GM23338 (cell line): ENCODE results near the gene ILDR2. TPM values are rescaled to one million over a fixed set of nuclear protein-coding genes. Genes with fewer than 3 reads are reported as not detected.

Experiments
- ATAC-seq: fragments of 200-7000 bp; cut with Tn5 transposase; 3 replicates; pipeline ENCODE4 v1.9.1; 2020
- DNase-seq: peaks from one replicate; pipeline ENCODE4 v3.0.0-alpha.2; 2015; ENCODE audit warnings: low spot score
- H2AFZ ChIP-seq: fragments of 200-600 bp; sonication (generic); 2 replicates; pipeline ENCODE4 v1.8.0; 2016; ENCODE audit warnings: antibody characterized with exemption, mild to moderate bottlenecking, moderate library complexity
- H3F3A ChIP-seq: fragments of 200-600 bp; sonication (generic); replicated peaks from 2 replicates; pipeline ENCODE4 v1.8.0; 2017; ENCODE audit warnings: antibody characterized with exemption, mixed run types, low read depth
- H3K27ac ChIP-seq: fragments of 200-600 bp; sonication (generic); 2 replicates; pipeline ENCODE4 v1.6.1; 2016; ENCODE audit warnings: low read depth
- H3K27me3 ChIP-seq: fragments of 200-600 bp; sonication (generic); 2 replicates; pipeline ENCODE4 v1.8.0; 2016; ENCODE audit warnings: mild to moderate bottlenecking, mixed run types, moderate library complexity; ENCODE audit not compliant: insufficient read depth
- H3K36me3 ChIP-seq: fragments of 200-600 bp; sonication (generic); 2 replicates; pipeline ENCODE4 v1.8.0; 2016; ENCODE audit warnings: mild to moderate bottlenecking; ENCODE audit not compliant: insufficient read depth
- H3K4me1 ChIP-seq: fragments of 200-600 bp; sonication (generic); 2 replicates; pipeline ENCODE4 v1.8.0; 2016; ENCODE audit warnings: mild to moderate bottlenecking, moderate library complexity; ENCODE audit not compliant: insufficient read depth
- H3K4me2 ChIP-seq: fragments of 200-600 bp; sonication (generic); 2 replicates; pipeline ENCODE4 v1.7.1; 2017; ENCODE audit warnings: mixed run types
- H3K4me3 ChIP-seq: fragments of 200-600 bp; sonication (generic); 2 replicates; pipeline ENCODE4 v1.6.1; 2016; ENCODE audit warnings: mixed run types
- H3K79me2 ChIP-seq: fragments of 200-600 bp; sonication (generic); replicated peaks from 2 replicates; pipeline ENCODE4 v1.8.0; 2017; ENCODE audit warnings: mild to moderate bottlenecking; ENCODE audit not compliant: insufficient read depth
- H3K9me2 ChIP-seq: fragments of 200-600 bp; sonication (generic); 2 replicates; pipeline ENCODE4 v1.8.0; 2017; ENCODE audit not compliant: insufficient read depth
- H4K20me1 ChIP-seq: fragments of 200-600 bp; sonication (generic); replicated peaks from 2 replicates; pipeline ENCODE4 v1.8.0; 2017; ENCODE audit warnings: mild to moderate bottlenecking; ENCODE audit not compliant: insufficient read depth
- H3K27ac Mint-ChIP-seq: 2 replicates; pipeline ENCODE4 v1.8.0; 2020; ENCODE audit warnings: inconsistent platforms, mild to moderate bottlenecking, moderate library complexity, mixed read lengths
- H3K27me3 Mint-ChIP-seq: 3 replicates; pipeline ENCODE4 v1.8.0; 2022; ENCODE audit warnings: low read depth, mild to moderate bottlenecking, moderate library complexity, mixed read lengths, inconsistent platforms; ENCODE audit not compliant: insufficient read depth, poor library complexity
- H3K36me3 Mint-ChIP-seq: 3 replicates; pipeline ENCODE4 v1.8.0; 2021; ENCODE audit warnings: low read depth, mild to moderate bottlenecking, inconsistent platforms, moderate library complexity, mixed read lengths
- H3K4me1 Mint-ChIP-seq: 3 replicates; pipeline ENCODE4 v1.8.0; 2020; ENCODE audit warnings: mild to moderate bottlenecking, inconsistent platforms, mixed read lengths
- H3K4me3 Mint-ChIP-seq: 3 replicates; pipeline ENCODE4 v1.8.0; 2021; ENCODE audit warnings: moderate library complexity, mild to moderate bottlenecking, inconsistent platforms, mixed read lengths
- H3K9me3 Mint-ChIP-seq: 3 replicates; pipeline ENCODE4 v1.8.0; 2020; ENCODE audit warnings: moderate library complexity, mild to moderate bottlenecking, inconsistent platforms, mixed read lengths
- EZH2 ChIP-seq: fragments of 200-600 bp; sonication (generic); IDR thresholded peaks from one replicate; pipeline ENCODE4 v1.8.0; 2017; ENCODE audit warnings: antibody characterized with exemption, mild to moderate bottlenecking, low read depth; ENCODE audit not compliant: unreplicated experiment
- JUNB ChIP-seq: IDR thresholded peaks from one replicate; pipeline ENCODE4 v1.6.1; 2016; ENCODE audit warnings: antibody characterized with exemption; ENCODE audit not compliant: unreplicated experiment
- NANOG ChIP-seq: IDR thresholded peaks from 2 replicates; pipeline ENCODE4 v1.6.1; 2016; ENCODE audit warnings: antibody characterized with exemption, borderline replicate concordance
- POLR2AphosphoS5 ChIP-seq: IDR thresholded peaks from 2 replicates; pipeline ENCODE4 v1.6.1; 2016; ENCODE audit warnings: antibody characterized with exemption, low read depth
- ZNF331 ChIP-seq: fragments of 250-450 bp; sonication (Bioruptor Pico); IDR thresholded peaks from 2 replicates; pipeline ENCODE4 v1.5.0; 2020; ENCODE audit warnings: low read depth, mild to moderate bottlenecking, moderate library complexity
- polyA plus RNA-seq: library from polyadenylated mRNA; unstranded; fragments of >200 nt; fragmentation: Nextera tagmentation; extraction: Ambion mirVana; gene quantifications from 2 replicates; pipeline ENCODE4 v1.2.1, GENCODE V29; 2016
- total RNA-seq: library from RNA; depleted of rRNA; stranded (reverse); fragments of >200 nt; shearing (Covaris generic); gene quantifications from 2 replicates; pipeline ENCODE4 v1.2.3, GENCODE V29; 2014
- TF ChIP-seq, protein P1 (sequence below), 2 experiments: fragments of 200-600 bp in 1 of 2; sonication (generic) in 1 of 2; conservative IDR thresholded peaks; 2 replicates each; pipeline versions ENCODE4 v1.5.1 to v1.6.1; 2016 to 2017; ENCODE audit warnings: antibody characterized with exemption in 2 of 2, low read depth in 2 of 2, mild to moderate bottlenecking in 2 of 2, moderate library complexity in 1 of 2
- TF ChIP-seq, protein P2 (sequence below): IDR thresholded peaks from 2 replicates; pipeline ENCODE4 v1.6.1; 2016; ENCODE audit warnings: antibody characterized with exemption
- TF ChIP-seq, protein P3 (sequence below): fragments of 250-450 bp; sonication (Bioruptor Pico); IDR thresholded peaks from 2 replicates; pipeline ENCODE4 v1.5.0; 2020; ENCODE audit warnings: mild to moderate bottlenecking, moderate library complexity

The ILDR2 gene
- total and polyA plus RNA-seq, 2 experiments from 2014 or later = 0.27 to 2.4 TPM

DNA sequence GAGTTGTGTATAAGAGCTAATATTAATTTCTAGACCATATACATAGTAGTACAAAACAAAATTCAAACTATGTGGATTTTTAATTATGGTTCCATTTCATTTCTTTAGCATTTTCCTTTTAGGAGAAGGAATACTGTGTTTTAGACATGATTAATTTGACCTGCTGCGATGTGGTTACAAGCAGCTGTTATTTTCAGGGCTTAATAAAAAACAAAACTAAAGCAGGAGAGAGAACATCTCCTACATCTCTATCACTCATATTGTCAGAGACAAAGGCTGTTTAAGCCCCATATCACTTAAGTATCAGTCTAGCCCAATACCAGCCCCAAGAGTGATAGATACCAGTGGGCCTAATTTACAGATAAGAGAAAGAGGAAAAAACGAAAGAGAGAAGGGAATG, 47.6 kb downstream of the ILDR2 start (continued):
- TF ChIP-seq, protein P1, sequence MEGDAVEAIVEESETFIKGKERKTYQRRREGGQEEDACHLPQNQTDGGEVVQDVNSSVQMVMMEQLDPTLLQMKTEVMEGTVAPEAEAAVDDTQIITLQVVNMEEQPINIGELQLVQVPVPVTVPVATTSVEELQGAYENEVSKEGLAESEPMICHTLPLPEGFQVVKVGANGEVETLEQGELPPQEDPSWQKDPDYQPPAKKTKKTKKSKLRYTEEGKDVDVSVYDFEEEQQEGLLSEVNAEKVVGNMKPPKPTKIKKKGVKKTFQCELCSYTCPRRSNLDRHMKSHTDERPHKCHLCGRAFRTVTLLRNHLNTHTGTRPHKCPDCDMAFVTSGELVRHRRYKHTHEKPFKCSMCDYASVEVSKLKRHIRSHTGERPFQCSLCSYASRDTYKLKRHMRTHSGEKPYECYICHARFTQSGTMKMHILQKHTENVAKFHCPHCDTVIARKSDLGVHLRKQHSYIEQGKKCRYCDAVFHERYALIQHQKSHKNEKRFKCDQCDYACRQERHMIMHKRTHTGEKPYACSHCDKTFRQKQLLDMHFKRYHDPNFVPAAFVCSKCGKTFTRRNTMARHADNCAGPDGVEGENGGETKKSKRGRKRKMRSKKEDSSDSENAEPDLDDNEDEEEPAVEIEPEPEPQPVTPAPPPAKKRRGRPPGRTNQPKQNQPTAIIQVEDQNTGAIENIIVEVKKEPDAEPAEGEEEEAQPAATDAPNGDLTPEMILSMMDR (conservative IDR thresholded peaks at IDR 0.05; ENCODE audit: low read depth in 2 of 2) = no peak
- TF ChIP-seq POLR2AphosphoS5 (no peak), EZH2 (no peak), JUNB (no peak), NANOG (no peak), ZNF331 (no peak)
- TF ChIP-seq, protein P2, sequence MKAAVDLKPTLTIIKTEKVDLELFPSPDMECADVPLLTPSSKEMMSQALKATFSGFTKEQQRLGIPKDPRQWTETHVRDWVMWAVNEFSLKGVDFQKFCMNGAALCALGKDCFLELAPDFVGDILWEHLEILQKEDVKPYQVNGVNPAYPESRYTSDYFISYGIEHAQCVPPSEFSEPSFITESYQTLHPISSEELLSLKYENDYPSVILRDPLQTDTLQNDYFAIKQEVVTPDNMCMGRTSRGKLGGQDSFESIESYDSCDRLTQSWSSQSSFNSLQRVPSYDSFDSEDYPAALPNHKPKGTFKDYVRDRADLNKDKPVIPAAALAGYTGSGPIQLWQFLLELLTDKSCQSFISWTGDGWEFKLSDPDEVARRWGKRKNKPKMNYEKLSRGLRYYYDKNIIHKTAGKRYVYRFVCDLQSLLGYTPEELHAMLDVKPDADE = no peak

DNA sequence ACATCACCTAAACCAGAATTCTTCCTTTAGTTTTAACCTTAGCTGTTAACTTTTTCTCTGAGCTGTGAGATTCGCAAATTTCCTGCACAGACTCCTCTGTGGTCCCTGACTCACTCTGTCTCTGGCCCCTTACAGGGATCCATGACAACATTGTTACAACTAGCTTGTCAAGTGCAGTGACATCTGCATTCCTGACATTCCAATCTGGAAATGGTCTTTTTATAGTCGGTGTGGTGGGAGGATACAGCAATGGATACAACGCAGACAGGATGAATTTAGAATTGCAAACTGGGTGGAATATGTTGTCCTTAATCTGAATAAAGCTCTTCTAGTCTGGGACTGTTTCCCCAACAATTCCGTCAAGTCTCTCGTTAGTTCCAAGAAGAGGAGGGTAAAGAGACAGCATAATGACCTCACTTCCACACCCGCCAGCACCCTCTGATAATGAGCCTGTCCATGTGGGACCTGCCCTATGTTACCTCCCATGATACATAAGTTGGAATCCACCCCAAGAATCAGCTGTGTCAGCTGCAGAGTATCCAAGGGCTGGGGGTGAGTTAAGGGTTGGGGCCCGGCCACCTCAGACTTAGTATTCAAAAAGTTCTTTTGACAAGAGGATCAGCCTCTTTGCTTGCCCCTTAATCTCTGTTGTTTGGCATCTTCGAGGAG, 49.4 kb downstream of the ILDR2 start:
- H3K9me3 Mint-ChIP-seq = no peaks in the 10 kb centered on the region
- no peak overlapping the region for H3K4me3 ChIP-seq
- H3K4me1 Mint-ChIP-seq = peaks cover 7% of the 10 kb centered on the region; the same call in 2 of the 3 replicates
- H3K4me2 ChIP-seq = no peak overlapping the region
- no peaks in the 10 kb centered on the region for H3K79me2 ChIP-seq
- ATAC-seq = peak; percentile 38
- no peaks in the 10 kb centered on the region; the same call in 1 of the 2 replicates for H4K20me1 ChIP-seq
- no peaks in the 10 kb centered on the region; the same call in 1 of the 2 replicates for H3K36me3 ChIP-seq
- H3K27me3 Mint-ChIP-seq = peaks cover 22% of the 10 kb centered on the region
- DNase-seq = peak; percentile 72
- H3K27ac Mint-ChIP-seq = no peak overlapping the region
- 0 out of 2 replicates have a peak, but pooled peaks cover 4% of the 10 kb centered on the region for H3F3A ChIP-seq
- H3K9me2 ChIP-seq = 0 out of 2 replicates have a peak, but pooled peaks cover 3% of the 10 kb centered on the region
- H3K27ac ChIP-seq = no peak overlapping the region
- H3K36me3 Mint-ChIP-seq = no peaks in the 10 kb centered on the region
- H2AFZ ChIP-seq = no peak overlapping the region
- TF ChIP-seq, protein P3, sequence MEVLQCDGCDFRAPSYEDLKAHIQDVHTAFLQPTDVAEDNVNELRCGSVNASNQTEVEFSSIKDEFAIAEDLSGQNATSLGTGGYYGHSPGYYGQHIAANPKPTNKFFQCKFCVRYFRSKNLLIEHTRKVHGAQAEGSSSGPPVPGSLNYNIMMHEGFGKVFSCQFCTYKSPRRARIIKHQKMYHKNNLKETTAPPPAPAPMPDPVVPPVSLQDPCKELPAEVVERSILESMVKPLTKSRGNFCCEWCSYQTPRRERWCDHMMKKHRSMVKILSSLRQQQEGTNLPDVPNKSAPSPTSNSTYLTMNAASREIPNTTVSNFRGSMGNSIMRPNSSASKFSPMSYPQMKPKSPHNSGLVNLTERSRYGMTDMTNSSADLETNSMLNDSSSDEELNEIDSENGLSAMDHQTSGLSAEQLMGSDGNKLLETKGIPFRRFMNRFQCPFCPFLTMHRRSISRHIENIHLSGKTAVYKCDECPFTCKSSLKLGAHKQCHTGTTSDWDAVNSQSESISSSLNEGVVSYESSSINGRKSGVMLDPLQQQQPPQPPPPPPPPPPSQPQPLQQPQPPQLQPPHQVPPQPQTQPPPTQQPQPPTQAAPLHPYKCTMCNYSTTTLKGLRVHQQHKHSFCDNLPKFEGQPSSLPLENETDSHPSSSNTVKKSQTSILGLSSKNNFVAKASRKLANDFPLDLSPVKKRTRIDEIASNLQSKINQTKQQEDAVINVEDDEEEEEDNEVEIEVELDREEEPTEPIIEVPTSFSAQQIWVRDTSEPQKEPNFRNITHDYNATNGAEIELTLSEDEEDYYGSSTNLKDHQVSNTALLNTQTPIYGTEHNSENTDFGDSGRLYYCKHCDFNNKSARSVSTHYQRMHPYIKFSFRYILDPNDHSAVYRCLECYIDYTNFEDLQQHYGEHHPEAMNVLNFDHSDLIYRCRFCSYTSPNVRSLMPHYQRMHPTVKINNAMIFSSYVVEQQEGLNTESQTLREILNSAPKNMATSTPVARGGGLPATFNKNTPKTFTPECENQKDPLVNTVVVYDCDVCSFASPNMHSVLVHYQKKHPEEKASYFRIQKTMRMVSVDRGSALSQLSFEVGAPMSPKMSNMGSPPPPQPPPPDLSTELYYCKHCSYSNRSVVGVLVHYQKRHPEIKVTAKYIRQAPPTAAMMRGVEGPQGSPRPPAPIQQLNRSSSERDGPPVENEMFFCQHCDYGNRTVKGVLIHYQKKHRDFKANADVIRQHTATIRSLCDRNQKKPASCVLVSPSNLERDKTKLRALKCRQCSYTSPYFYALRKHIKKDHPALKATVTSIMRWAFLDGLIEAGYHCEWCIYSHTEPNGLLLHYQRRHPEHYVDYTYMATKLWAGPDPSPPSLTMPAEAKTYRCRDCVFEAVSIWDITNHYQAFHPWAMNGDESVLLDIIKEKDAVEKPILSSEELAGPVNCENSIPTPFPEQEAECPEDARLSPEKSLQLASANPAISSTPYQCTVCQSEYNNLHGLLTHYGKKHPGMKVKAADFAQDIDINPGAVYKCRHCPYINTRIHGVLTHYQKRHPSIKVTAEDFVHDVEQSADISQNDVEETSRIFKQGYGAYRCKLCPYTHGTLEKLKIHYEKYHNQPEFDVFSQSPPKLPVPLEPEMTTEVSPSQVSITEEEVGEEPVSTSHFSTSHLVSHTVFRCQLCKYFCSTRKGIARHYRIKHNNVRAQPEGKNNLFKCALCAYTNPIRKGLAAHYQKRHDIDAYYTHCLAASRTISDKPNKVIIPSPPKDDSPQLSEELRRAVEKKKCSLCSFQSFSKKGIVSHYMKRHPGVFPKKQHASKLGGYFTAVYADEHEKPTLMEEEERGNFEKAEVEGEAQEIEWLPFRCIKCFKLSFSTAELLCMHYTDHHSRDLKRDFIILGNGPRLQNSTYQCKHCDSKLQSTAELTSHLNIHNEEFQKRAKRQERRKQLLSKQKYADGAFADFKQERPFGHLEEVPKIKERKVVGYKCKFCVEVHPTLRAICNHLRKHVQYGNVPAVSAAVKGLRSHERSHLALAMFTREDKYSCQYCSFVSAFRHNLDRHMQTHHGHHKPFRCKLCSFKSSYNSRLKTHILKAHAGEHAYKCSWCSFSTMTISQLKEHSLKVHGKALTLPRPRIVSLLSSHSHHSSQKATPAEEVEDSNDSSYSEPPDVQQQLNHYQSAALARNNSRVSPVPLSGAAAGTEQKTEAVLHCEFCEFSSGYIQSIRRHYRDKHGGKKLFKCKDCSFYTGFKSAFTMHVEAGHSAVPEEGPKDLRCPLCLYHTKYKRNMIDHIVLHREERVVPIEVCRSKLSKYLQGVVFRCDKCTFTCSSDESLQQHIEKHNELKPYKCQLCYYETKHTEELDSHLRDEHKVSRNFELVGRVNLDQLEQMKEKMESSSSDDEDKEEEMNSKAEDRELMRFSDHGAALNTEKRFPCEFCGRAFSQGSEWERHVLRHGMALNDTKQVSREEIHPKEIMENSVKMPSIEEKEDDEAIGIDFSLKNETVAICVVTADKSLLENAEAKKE (CRISPR knock-in tag) = no peak
- TF ChIP-seq NANOG = no peak
- H3K27me3 ChIP-seq = peaks cover 27% of the 10 kb centered on the region
- no peak overlapping the region for H3K4me3 Mint-ChIP-seq
- no peaks in the 10 kb centered on the region for H3K4me1 ChIP-seq
